Erythroblast (primary cell): ENCODE measurements around the gene ORM1.

Experiments used
- GATA1 ChIP-seq: IDR thresholded peaks from 2 replicates; pipeline ENCODE4 v1.6.1; 2011; ENCODE audit warnings: low read depth, mild to moderate bottlenecking, control low read depth, low read length, moderate library complexity
- POLR2A ChIP-seq: IDR thresholded peaks from 2 replicates; pipeline ENCODE4 v1.6.1; 2011; ENCODE audit warnings: mild to moderate bottlenecking, low read length

- TF ChIP-seq POLR2A: no peak
- TF ChIP-seq GATA1: no peak
Measured at GRCh38 chr9:114281473-114282103, 41.3 kb upstream of the ORM1 start.
